SK-N-SH (cell line): ENCODE measurements around the gene PAEP.

ENCODE experiments used
- CTCF ChIP-seq: fragments of 200-600 bp; sonication (generic); IDR thresholded peaks from 2 replicates; pipeline ENCODE4 v1.6.1; 2017; ENCODE audit warnings: antibody characterized with exemption, mild to moderate bottlenecking, moderate library complexity
- ELF1 ChIP-seq: IDR thresholded peaks from 2 replicates; pipeline ENCODE4 v1.4.0; 2012
- EP300 ChIP-seq, 2 experiments: IDR thresholded peaks; 2 replicates each; pipeline versions ENCODE4 v1.4.0 to v1.6.1; 2012; ENCODE audit warnings: borderline replicate concordance in 1 of 2, low read depth in 1 of 2, low read length in 1 of 2
- EZH2phosphoT487 ChIP-seq: fragments of 200-600 bp; sonication (generic); IDR thresholded peaks from 2 replicates; pipeline ENCODE4 v1.6.1; 2017; ENCODE audit warnings: low read depth, mixed run types, mild to moderate bottlenecking, antibody characterized with exemption, moderate library complexity, borderline replicate concordance
- FOXJ3 ChIP-seq: sonication (generic); formaldehyde crosslinking; IDR thresholded peaks from 2 replicates; pipeline ENCODE4 v1.5.1; 2020; ENCODE audit warnings: mild to moderate bottlenecking, missing genetic modification reagents
- GATA2 ChIP-seq: sonication (generic); formaldehyde crosslinking; IDR thresholded peaks from 2 replicates; pipeline ENCODE4 v1.5.0; 2020; ENCODE audit warnings: mild to moderate bottlenecking, missing genetic modification reagents
- JUND ChIP-seq: IDR thresholded peaks from 2 replicates; pipeline ENCODE4 v1.4.0; 2012
- MXI1 ChIP-seq: IDR thresholded peaks from 2 replicates; pipeline ENCODE4 v1.6.1; 2012; ENCODE audit warnings: mild to moderate bottlenecking, low read depth, low read length, improper control_type of control experiment
- RFX5 ChIP-seq: IDR thresholded peaks from 2 replicates; pipeline ENCODE4 v1.6.1; 2012; ENCODE audit warnings: mild to moderate bottlenecking, improper control_type of control experiment, low read length
- SIN3A ChIP-seq: IDR thresholded peaks from 2 replicates; pipeline ENCODE4 v1.6.1; 2012; ENCODE audit warnings: low read depth, mild to moderate bottlenecking, low read length, moderate library complexity, borderline replicate concordance
- TAF1 ChIP-seq: IDR thresholded peaks from 2 replicates; pipeline ENCODE4 v1.6.1; 2012; ENCODE audit warnings: low read depth, mild to moderate bottlenecking, low read length, moderate library complexity, borderline replicate concordance
- USF2 ChIP-seq: fragments of 150-350 bp; IDR thresholded peaks from 2 replicates; pipeline ENCODE4 v1.6.1; 2017; ENCODE audit warnings: antibody characterized with exemption, low read length, low read depth, borderline replicate concordance
- TF ChIP-seq, protein P1 (sequence below): IDR thresholded peaks from 2 replicates; pipeline ENCODE4; 2012
- TF ChIP-seq, protein P2 (sequence below): IDR thresholded peaks from 2 replicates; pipeline ENCODE4 v1.4.0; 2012; ENCODE audit warnings: low read depth

- no peak for TF ChIP-seq MXI1
- TF ChIP-seq EP300 (IDR thresholded peaks at IDR 0.05; ENCODE audit: borderline replicate concordance in 1 of 2, low read depth in 1 of 2, low read length in 1 of 2): no peak
- no peak for TF ChIP-seq CTCF
- TF ChIP-seq USF2: no peak
- no peak for TF ChIP-seq RFX5
- TF ChIP-seq, protein P1, sequence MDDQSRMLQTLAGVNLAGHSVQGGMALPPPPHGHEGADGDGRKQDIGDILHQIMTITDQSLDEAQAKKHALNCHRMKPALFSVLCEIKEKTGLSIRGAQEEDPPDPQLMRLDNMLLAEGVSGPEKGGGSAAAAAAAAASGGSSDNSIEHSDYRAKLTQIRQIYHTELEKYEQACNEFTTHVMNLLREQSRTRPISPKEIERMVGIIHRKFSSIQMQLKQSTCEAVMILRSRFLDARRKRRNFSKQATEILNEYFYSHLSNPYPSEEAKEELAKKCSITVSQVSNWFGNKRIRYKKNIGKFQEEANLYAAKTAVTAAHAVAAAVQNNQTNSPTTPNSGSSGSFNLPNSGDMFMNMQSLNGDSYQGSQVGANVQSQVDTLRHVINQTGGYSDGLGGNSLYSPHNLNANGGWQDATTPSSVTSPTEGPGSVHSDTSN: no peak
- no peak for TF ChIP-seq ELF1
- TF ChIP-seq GATA2: no peak
- TF ChIP-seq FOXJ3 (CRISPR knock-in tag): no peak
- TF ChIP-seq SIN3A: no peak
- TF ChIP-seq JUND: no peak
- TF ChIP-seq, protein P2, sequence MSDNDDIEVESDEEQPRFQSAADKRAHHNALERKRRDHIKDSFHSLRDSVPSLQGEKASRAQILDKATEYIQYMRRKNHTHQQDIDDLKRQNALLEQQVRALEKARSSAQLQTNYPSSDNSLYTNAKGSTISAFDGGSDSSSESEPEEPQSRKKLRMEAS: no peak
- no peak for TF ChIP-seq EZH2phosphoT487
- no peak for TF ChIP-seq TAF1
Measured at GRCh38 chr9:135601988-135602387, 40.4 kb downstream of the PAEP start.
